ENCODE data around the gene MATN1. TPM values are rescaled to one million over a fixed set of nuclear protein-coding genes. Genes with fewer than 3 reads are reported as not detected.

MATN1 gene
- total and polyA plus RNA-seq, 2 experiments from 2014 or later = 0.36 to 1.4 TPM

GRCh38 chr1:30739601-30740000 is 16.2 kb upstream of the MATN1 start:
- Histone ChIP-seq H3K9me3 (ENCODE audit: low read depth) (no peaks in the 10 kb centered on the region), H3K27ac (no peak overlapping the region), H3K4me1 (ENCODE audit: low read depth) (no peaks in the 10 kb centered on the region), H3K27me3 (no peaks in the 10 kb centered on the region), H3K36me3 (no peaks in the 10 kb centered on the region), H3K4me3 (no peak overlapping the region)
- DNase-seq (ENCODE audit: low read depth in 1 of 2, low spot score in 1 of 2) = no peak
- no peak for TF ChIP-seq CTCF (IDR thresholded peaks at IDR 0.05; ENCODE audit: low read depth, low read length)

GRCh38 chr1:30738715-30739559 is 15.6 kb upstream of the MATN1 start:
- no peak for DNase-seq (ENCODE audit: low read depth in 1 of 2, low spot score in 1 of 2)

GRCh38 chr1:30738040-30738714 is 14.8 kb upstream of the MATN1 start:
- no peak for TF ChIP-seq CTCF (IDR thresholded peaks at IDR 0.05; ENCODE audit: low read depth, low read length)
- Histone ChIP-seq H3K36me3 (no peaks in the 10 kb centered on the region), H3K4me3 (no peak overlapping the region), H3K9me3 (ENCODE audit: low read depth) (no peaks in the 10 kb centered on the region), H3K27me3 (no peaks in the 10 kb centered on the region), H3K4me1 (ENCODE audit: low read depth) (no peaks in the 10 kb centered on the region), H3K27ac (no peak overlapping the region)
- no peak for DNase-seq (ENCODE audit: low read depth in 1 of 2, low spot score in 1 of 2)

More at GRCh38 chr1:30738715-30739559, 15.6 kb upstream of the MATN1 start:
- no peak for TF ChIP-seq CTCF (IDR thresholded peaks at IDR 0.05; ENCODE audit: low read depth, low read length)
- Histone ChIP-seq H3K4me1 (ENCODE audit: low read depth) (no peaks in the 10 kb centered on the region), H3K27ac (no peak overlapping the region), H3K36me3 (no peaks in the 10 kb centered on the region), H3K27me3 (no peaks in the 10 kb centered on the region), H3K9me3 (ENCODE audit: low read depth) (no peaks in the 10 kb centered on the region), H3K4me3 (no peak overlapping the region)

- H3K27ac ChIP-seq = no peak overlapping the region
- no peaks in the 10 kb centered on the region for H3K27me3 ChIP-seq
- TF ChIP-seq CTCF (IDR thresholded peaks at IDR 0.05; ENCODE audit: low read depth, low read length) = no peak
- no peaks in the 10 kb centered on the region for H3K4me1 ChIP-seq (ENCODE audit: low read depth)
- DNase-seq (ENCODE audit: low read depth in 1 of 2, low spot score in 1 of 2) = no peak
- no peaks in the 10 kb centered on the region for H3K9me3 ChIP-seq (ENCODE audit: low read depth)
- no peaks in the 10 kb centered on the region for H3K36me3 ChIP-seq
- H3K4me3 ChIP-seq = no peak overlapping the region
Measured at GRCh38 chr1:30737357-30738039, 14.1 kb upstream of the MATN1 start.

- no peak for DNase-seq (ENCODE audit: low read depth in 1 of 2, low spot score in 1 of 2)
- Histone ChIP-seq H3K9me3 (ENCODE audit: low read depth) (no peaks in the 10 kb centered on the region), H3K36me3 (no peaks in the 10 kb centered on the region), H3K27me3 (no peaks in the 10 kb centered on the region), H3K4me3 (no peak overlapping the region), H3K4me1 (ENCODE audit: low read depth) (no peaks in the 10 kb centered on the region), H3K27ac (no peak overlapping the region)
- no peak for TF ChIP-seq CTCF (IDR thresholded peaks at IDR 0.05; ENCODE audit: low read depth, low read length)
Measured at GRCh38 chr1:30735668-30736498, 12.5 kb upstream of the MATN1 start.
